HuH-7.5 (cell line): Measurements from ENCODE around the gene CD68.
"Not testable (repeated sequence)": the region's sequence is repeated elsewhere in the genome, so short reads cannot be mapped to it uniquely, and the experiment has no call there.

ENCODE experiments used
- DNase-seq: peaks from one replicate; pipeline ENCODE4 v3.0.0; 2011; ENCODE audit warnings: low spot score

The CD68 gene

GRCh38 chr17:7580604-7581575 lies 1.5 kb downstream of the CD68 start:
- DNase-seq, result no peak

GRCh38 chr17:7582396-7583252 lies 3.2 kb downstream of the CD68 start:
- DNase-seq, result no peak

GRCh38 chr17:7583253-7584109 lies 4.0 kb downstream of the CD68 start, which contains the start of gene MPDU1:
TSS of gene MPDU1 (plus strand) at chr17:7583852. CDS start at chr17:7583863, 11 bp downstream.
- DNase-seq, result peak; percentile 89

GRCh38 chr17:7586673-7587419 lies 7.4 kb downstream of the CD68 start:
- no peak for DNase-seq

- no peak for DNase-seq
Measured at GRCh38 chr17:7587420-7588151, 8.1 kb downstream of the CD68 start.

- DNase-seq, result no peak
Measured at GRCh38 chr17:7588553-7589203, 9.2 kb downstream of the CD68 start.

DNA sequence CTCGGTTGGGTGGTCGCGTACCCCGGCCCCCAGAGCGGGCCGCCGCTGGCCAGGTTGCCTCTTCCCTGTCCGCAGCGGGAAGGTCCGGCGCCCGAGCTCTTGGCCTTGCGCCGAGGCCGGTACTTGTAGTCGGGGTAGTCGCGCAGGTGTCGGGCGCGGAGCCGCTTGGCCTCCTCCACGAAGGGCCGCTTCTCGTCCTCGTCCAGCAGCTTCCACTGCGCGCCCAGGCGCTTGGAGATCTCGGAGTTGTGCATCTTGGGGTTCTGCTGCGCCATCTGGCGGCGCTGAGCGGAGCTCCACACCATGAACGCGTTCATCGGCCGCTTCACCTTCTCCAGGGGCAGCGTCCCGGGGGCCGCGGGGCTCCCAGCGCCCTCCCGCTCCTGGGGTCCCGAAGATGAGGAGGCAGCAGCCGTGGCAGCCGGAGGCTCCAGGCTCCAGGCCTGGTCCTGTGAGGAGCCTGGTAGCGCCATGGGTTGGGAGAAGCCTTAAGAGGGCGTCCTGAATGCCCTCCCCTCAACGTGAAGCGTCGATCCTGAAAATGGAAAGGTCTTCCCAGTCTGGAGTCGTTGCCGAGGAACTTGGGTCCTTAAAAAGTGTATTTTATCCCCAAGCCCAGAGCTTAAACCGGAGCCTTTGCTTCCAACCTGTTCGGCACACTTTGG lies 9.9 kb downstream of the CD68 start:
- no peak for DNase-seq

DNA sequence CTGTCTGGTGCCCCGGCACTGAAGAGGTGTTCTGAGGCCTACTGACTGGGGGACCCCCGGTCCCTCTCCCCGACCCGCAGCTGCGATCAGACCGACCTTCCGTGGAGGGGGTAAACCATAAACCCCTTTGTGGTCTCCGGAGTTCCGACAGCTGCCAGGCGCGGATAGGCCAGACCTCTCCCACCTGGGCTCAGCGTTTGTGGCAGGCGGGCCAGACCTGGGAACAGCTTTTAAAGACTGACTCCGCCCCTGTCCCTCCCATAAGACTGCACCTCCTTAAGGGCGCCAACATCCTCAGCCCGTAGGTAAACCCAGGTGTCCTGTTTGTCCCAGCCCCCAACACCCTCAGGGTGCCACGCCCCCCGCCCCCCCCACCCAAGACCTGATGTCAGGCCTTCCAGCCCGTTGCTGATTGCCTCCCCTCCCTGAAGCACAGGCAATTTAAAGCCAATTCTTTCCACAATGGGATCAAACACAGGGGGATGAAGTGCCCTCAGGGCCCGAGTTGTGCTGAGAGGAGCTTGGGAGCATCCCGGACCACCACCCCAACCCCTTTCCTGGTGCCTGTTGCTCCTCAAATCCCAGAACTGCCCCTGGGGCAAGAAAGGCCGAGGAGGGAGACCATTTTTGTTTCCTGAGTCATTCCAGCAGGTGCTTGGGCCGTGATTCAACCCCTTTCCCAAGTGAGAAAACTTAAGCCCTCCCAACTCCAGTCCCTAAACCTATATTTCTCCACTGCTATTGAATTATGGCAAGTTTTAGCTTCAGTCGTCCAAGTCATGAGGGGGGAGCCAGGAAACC lies 10.7 kb downstream of the CD68 start, which contains the start of gene SOX15:
Gene SOX15, minus strand, starts transcription at position 204 of the 801 bp plus-strand sequence. CDS start 418 bp downstream, outside the sequence.
- no peak for DNase-seq

GRCh38 chr17:7590743-7591142 lies 11.3 kb downstream of the CD68 start:
- no peak for DNase-seq

- no peak for DNase-seq
Measured at GRCh38 chr17:7591596-7591995, 12.2 kb downstream of the CD68 start.

- DNase-seq, result no peak
Measured at GRCh38 chr17:7592422-7593021, 13.1 kb downstream of the CD68 start.

GRCh38 chr17:7593296-7593695 lies 13.9 kb downstream of the CD68 start:
- DNase-seq, result no peak

DNA sequence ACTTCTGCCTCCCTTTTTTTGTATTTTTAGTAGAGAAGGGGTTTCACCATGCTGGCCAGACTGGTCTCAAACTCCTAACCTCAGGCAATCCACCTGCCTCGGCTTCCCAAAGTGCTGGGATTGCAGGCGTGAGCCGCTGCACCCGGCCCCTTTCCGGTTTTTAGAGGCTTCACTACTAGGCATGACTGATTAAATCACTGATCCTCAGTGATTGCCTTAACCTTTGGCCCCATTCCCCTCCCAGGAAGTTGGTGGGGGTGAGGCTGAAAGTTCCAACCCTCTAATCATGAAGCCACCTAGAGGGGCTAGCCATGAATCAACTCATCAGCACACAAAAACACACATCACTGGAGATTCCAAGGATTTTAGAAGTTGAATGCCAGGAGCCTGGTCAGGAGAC lies 18.1 kb downstream of the CD68 start:
- not testable (repeated sequence) for DNase-seq

DNA sequence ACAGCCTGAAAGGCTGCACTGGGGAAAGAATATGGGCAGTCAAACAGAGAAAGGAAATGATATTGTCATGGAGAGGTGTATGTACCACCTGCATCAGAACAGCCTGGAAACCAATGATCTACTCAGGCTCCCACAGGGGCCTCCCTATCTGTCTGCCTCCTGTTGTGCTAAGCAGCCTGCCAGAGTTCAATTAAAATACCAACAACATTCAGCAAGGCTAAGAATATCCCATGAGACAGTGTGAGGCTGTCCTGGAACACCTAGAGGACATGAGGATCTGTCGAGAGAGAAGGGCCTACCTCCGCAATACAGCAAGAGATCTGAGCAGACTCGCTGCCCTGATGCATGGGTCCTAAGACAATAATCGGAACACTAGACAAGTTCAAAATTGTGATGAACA lies 26.8 kb downstream of the CD68 start:
- DNase-seq, result no peak

- DNase-seq, result no peak
Measured at GRCh38 chr17:7610641-7611040, 31.2 kb downstream of the CD68 start.

- no peak for DNase-seq
Measured at GRCh38 chr17:7611635-7612293, 32.3 kb downstream of the CD68 start.

DNA sequence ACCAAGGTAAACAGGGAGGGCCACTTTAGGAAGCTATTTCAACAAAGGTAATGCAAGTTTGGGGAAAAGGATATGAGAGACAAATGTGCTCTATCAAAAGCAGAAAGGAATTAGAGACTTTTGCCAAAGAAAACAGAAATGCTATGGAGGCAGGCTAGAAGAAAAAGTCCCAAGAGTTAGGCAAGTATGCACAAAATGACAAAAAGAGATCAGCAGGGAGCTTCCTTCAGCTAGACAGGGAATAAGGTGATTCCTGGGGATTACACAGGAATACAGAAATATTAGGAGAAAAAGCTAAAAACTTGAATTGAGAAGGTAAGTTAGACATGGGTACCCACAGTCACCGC lies 32.8 kb downstream of the CD68 start:
- DNase-seq, result no peak
